ENCODE measurements around the gene IGFBP6.
"Not testable (repeated sequence)": the region's sequence is repeated elsewhere in the genome, so short reads cannot be mapped to it uniquely, and the experiment has no call there.

IGFBP6 gene

GRCh38 chr12:53096759-53097158 lies 708 bp upstream of the IGFBP6 start:
- no peak for DNase-seq (ENCODE audit: low read depth in 2 of 2)

GRCh38 chr12:53097207-53097563 lies 282 bp upstream of the IGFBP6 start:
- DNase-seq (ENCODE audit: low read depth in 2 of 2), result no peak

GRCh38 chr12:53098354-53098981 lies 1.0 kb downstream of the IGFBP6 start:
- no peak for DNase-seq (ENCODE audit: low read depth in 2 of 2)

GRCh38 chr12:53099071-53099882 lies 1.8 kb downstream of the IGFBP6 start:
- DNase-seq (ENCODE audit: low read depth in 2 of 2), result peak; percentile 71 to 93

- DNase-seq (ENCODE audit: low read depth in 2 of 2), result no peak
Measured at GRCh38 chr12:53100466-53101151, 3.1 kb downstream of the IGFBP6 start.

GRCh38 chr12:53101266-53101665 lies 3.8 kb downstream of the IGFBP6 start:
- DNase-seq (ENCODE audit: low read depth in 2 of 2), result no peak

- no peak for DNase-seq (ENCODE audit: low read depth in 2 of 2)
Measured at GRCh38 chr12:53101931-53102781, 4.7 kb downstream of the IGFBP6 start.

GRCh38 chr12:53102883-53103807 lies 5.7 kb downstream of the IGFBP6 start, which contains the start of gene SOAT2:
TSS of gene SOAT2 (plus strand) at chr12:53103486. CDS start at chr12:53103578, 92 bp downstream.
- DNase-seq (ENCODE audit: low read depth in 2 of 2), result no peak

- no peak for DNase-seq (ENCODE audit: low read depth in 2 of 2)
Measured at GRCh38 chr12:53103860-53104305, 6.4 kb downstream of the IGFBP6 start.

- no peak for DNase-seq (ENCODE audit: low read depth in 2 of 2)
Measured at GRCh38 chr12:53105256-53105655, 7.8 kb downstream of the IGFBP6 start.

GRCh38 chr12:53105712-53106439 lies 8.4 kb downstream of the IGFBP6 start:
- no peak for DNase-seq (ENCODE audit: low read depth in 2 of 2)

GRCh38 chr12:53107122-53107521 lies 9.7 kb downstream of the IGFBP6 start:
- no peak for DNase-seq (ENCODE audit: low read depth in 2 of 2)

GRCh38 chr12:53112431-53112830 lies 15.0 kb downstream of the IGFBP6 start:
- not testable (repeated sequence) for DNase-seq (ENCODE audit: low read depth in 2 of 2)

GRCh38 chr12:53113136-53113705 lies 15.8 kb downstream of the IGFBP6 start:
- no peak for DNase-seq (ENCODE audit: low read depth in 2 of 2)

- no peak for DNase-seq (ENCODE audit: low read depth in 2 of 2)
Measured at GRCh38 chr12:53113951-53114350, 16.5 kb downstream of the IGFBP6 start.

GRCh38 chr12:53115112-53115890 lies 17.8 kb downstream of the IGFBP6 start:
- DNase-seq (ENCODE audit: low read depth in 2 of 2), result no peak

- DNase-seq (ENCODE audit: low read depth in 2 of 2), result no peak
Measured at GRCh38 chr12:53115891-53116648, 18.6 kb downstream of the IGFBP6 start.

GRCh38 chr12:53118751-53119300 lies 21.4 kb downstream of the IGFBP6 start:
- no peak for DNase-seq (ENCODE audit: low read depth in 2 of 2)

All from stimulated activated CD4-positive, alpha-beta T cell treated with anti-CD3 and anti-CD28 coated beads, Interleukin-12 subunit alpha, Interleukin-12 subunit beta, amount 100 ng/mL, for 24 hours (primary cell).